Stimulated activated CD4-positive, alpha-beta T cell treated with anti-CD3 and anti-CD28 coated beads, Interleukin-2, amount 100 ng/mL, for 48 hours (primary cell): Measurements from ENCODE around the gene AOPEP.

Source experiments
- DNase-seq, 2 donors: peaks; one replicate each; pipeline ENCODE4 v3.0.0-alpha.2; 2020

Gene AOPEP

DNA sequence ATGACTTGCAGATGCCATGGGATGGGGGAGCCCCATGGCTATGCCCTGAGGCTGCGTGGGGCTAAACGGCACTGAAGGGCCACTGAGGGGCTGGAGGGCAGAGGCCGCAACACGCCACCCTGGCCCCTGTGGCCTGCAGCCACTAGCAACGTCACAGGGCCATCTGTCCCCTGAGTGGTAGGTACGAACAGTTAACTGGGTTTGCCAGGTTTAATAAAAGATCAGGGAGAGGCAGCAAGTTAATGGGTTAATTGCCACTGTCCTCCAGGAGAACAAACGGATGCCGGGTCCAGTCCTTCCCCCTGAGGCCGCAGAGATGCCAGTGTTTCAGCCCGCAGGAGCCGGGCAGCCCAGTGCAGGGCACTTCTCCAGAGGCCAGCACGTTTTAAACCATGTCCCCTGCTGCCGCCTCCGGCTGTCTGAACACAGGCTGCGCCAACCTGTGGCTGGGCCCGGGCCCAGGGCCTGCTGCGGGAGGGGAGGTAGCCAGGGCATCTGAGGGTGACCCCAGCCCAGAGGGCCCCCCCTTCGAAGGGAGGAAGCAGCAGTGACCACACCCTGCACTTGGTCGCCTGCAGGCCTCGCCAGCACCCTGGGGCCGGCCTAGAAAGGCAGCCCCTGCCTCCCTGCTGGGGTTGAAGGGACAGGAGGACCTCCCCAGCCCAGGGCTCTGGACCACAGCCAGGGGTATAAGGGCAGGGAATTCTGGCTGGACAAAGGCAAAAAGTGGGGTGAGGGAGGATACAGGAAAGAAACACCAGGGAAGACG lies 363.7 kb downstream of the AOPEP start:
- DNase-seq, result no peak

DNA sequence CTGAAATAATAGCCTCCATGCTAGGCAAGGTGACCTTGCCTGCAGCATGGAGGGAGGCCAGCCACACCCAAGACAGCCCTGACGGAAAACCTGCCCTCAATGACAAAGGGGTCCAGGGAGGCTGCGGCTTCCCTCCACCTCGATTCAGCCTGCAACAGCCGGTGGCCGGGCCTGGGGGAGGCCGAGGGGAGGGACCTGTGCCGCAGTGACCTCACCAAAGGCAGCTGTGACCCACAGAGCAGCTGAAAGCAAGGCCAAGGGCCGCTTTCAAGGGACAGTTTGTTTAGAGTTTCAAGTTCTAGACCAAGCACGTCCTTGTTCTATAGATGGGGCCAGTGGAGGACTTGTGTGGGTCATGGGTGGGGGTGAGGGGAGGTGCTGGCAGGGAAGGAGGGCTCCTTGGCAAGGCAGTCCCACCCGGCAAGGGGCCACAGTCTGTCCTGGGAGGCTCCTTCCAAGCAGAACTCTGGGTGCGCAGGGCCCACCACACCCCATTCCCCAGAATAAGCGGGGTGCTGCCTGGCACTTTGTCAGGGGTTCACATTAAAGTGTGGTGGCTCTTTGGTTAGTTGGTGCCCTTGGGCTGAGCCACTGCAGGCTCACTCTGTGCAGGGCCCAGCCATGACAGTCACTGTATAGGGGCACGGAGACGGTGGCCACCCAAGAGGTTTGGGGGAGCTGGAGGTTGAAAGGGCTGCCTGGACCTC lies 364.5 kb downstream of the AOPEP start:
- DNase-seq, result no peak

DNA sequence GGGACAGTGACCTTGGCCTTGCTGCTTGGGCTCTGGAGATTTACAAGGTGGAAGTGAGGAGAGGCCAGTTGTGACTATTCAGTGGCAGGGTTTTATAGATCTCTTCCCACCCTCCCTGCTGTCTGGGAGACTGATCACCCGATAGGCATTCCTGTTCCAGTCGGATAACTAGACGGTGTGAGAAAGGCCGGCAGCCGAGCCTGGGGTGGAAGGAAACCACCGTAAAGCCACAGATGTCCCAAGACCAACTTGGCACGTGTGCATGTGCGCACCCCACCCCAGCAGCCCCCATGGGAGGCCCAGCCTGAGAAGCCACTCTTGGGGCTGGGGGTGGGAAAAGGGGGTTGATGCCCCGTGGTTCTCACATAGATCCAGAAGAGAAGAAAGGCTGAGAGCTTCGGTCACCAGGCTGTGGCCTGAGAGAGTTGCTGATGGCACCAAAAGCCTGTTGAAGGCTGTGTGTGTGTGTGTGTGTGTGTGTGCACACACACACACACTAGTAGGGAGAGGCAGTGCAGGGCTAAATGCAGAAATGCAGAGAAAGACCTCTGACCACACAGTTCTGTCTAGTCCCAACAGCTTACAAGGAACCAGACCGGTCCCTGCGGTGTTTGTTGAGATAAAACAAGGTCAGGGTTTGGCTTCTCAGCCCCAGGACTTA lies 365.2 kb downstream of the AOPEP start:
- DNase-seq, result no peak

DNA sequence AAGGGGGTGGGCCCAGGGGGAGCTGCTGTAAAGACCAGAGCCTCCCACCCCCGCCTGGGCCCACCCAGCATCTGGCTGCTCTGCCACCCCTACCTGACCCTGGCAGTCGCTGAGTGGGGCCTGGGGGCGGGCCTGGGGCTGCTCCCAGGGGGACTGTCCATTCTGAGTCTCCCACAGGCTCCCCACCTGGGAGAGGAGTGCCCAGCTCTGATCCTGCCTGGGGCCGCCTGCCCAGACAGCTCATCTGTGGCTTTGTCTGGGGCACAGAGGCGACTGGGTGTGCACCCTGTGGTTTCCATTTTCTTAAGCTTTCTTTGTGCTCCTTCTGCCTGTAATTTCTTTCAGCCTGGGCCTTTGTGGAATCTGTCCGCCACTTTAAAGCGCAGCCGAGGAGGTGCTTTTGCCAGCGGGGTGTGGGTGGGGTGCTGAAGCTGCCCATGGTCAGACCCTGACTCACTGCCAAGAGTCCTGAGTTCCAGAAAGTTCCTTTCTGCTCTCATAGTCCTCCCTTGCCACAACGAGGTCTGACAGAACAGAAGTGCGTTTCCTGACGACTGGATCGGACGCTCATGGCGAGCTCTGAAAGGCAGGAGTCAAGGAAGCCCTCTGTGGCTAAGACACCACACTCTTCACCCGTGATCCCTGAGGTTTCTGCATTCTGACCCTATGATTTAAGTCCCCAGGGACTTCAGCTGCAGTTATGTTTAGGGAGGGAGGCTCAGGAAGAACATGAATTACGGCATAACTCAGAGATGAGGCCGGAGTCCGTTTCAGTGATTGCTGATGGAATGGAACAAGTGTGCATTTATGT lies 366.0 kb downstream of the AOPEP start:
- DNase-seq, result no peak

DNA sequence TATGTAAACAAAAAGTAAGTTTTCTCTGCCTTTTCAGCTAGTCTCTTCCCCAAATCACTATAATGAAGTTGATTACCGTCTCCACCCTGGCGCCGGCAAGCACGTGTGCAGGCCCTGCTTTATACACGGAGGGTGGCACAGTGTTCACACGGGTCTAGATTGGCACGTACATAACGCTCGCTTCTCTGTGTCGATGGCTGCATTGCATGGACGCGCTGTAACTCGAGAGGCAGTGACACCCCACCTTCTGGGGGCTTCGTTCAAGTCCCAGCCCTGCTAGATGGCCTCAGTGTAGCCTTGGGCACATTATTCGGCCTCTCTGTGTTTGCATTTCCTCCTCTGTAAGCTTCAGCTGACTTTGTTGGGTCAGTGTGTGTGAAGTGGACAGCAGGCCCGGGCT lies 367.1 kb downstream of the AOPEP start:
- no peak for DNase-seq

DNA sequence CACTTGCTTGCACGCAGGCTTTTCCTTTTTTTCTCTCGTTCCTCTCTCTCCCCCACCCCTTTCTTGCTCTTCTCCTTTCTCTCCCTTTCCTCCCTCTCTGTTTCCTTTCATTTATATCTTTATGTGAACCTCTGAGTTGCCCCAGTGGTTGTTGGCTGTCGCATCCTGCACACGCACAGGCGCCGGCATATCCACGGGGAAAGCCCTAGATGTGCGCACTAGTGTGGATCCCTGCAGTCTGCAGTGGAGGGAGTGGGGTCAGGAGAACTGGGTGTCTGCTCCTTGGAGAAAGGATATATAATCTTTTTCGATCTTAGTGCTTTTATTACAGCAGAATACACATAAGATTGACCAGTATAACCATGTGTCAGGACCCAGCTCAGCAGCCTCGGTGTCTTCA lies 367.5 kb downstream of the AOPEP start:
- no peak for DNase-seq

DNA sequence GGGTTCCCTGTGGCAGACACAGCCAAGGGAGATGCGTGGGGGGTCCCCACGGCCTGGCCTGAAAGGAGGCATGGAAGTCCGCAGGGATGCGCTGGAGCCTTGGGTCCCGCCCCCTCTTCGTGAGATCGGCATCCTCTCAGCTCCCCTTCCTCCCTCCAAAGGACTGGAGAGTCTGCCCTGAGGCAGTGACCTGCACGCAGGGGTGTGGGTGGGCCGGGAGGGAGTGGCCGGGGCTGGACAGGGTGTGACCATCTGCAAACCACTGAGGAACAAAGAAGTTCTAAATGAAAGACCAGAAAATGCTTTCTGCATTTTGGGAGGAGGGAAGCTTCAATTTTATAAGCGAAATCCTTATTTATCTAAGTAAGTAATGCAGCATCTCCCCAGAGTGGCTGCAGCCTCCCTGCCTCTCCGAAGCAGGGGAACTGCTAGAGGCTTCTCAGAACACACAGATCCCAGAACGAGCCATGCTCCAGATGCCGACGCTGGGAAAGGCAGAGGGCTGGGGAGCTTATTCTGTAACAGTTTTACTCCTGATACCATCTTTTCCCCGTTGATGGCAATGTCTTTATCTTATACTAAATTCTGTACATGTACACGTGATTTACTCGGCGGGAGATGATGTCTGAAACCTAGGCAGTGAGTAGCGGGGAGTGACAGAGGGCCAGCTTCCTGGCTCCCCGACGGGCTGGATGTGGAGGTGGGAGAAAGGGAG lies 369.3 kb downstream of the AOPEP start:
- DNase-seq, result no peak

DNA sequence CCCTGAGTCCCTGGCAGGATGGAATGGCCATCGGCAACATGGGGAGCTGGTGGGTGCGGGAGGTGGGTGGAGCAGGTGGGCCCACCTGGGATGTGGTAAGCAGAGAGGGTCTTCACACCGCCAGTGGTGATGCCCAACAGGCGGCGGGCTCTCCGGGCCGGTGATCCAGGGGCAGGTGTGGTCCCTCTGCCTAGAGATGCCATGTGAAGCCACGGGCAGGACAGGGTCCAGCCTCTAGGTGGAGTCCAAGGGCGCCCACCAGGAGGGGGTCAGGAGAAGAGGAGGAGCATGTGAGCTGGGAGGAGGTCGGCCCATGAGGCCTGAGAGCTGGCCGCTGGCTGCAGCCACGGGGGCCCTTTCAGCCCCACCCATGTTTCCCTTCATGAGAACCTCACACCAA lies 369.9 kb downstream of the AOPEP start:
- no peak for DNase-seq

DNA sequence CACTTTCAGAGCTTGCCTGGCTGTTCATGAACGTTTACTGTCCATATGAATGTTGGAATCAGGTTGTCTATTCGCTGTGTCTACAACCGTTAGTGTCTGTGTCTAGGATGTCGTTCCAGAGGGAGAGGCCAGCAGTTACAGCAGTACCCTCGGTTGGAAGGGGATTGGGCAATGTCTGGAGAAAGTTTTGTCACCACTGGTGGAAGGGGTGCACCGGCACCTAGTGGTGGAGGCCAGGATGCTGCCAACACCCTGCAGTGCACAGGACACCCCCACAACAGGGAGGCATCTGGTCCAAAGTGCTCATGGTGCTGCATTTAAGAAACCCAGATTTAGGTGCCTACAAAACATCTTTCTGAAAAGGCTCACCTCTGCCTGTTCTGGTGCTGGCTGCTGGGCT lies 370.3 kb downstream of the AOPEP start:
- DNase-seq, result no peak

DNA sequence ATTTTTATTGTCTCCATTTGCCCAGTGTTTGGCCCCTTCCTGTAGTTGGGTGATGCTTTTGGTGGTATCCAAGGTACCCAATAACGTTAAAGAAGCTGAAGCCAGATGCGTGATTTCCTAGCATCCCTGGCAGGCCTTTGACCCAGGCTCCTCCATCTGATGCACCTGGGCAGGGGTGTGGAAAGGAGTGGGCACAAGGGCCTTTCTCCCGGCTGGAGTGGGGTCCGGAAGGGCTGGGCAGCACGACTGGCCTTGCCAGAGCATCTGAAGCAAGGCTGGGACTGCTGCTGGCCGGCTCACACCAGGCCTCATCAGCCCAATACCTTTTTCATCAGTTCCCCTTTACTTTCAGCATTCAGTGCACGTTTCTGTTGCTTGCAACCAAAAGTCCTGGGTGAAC lies 370.8 kb downstream of the AOPEP start:
- no peak for DNase-seq

DNA sequence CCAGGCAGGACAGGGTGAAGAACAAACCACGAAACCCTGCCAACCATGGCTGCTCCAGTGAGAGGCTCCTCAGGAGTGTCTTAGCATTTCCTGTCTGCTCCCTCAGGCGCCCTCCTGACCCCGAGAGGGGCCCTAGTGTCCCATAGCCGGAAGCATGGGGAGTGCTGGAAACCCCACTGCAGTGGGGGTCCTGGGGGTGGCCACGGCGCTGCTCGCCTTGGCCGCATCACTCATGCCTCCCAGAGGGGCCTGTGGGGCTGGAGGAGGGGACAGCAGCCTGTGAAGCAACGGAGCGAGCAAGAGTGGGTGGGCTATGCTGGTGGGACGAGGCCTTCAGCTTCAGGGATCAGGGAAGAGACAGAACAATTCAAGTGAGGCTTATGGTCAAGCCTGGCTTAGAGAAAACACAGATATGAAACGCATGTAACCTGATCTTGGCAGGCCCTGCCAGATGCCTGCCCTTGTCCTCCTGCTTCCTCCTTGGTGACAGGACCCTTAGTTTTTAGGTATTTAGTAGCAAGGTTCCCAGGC lies 372.0 kb downstream of the AOPEP start:
- DNase-seq, result no peak

DNA sequence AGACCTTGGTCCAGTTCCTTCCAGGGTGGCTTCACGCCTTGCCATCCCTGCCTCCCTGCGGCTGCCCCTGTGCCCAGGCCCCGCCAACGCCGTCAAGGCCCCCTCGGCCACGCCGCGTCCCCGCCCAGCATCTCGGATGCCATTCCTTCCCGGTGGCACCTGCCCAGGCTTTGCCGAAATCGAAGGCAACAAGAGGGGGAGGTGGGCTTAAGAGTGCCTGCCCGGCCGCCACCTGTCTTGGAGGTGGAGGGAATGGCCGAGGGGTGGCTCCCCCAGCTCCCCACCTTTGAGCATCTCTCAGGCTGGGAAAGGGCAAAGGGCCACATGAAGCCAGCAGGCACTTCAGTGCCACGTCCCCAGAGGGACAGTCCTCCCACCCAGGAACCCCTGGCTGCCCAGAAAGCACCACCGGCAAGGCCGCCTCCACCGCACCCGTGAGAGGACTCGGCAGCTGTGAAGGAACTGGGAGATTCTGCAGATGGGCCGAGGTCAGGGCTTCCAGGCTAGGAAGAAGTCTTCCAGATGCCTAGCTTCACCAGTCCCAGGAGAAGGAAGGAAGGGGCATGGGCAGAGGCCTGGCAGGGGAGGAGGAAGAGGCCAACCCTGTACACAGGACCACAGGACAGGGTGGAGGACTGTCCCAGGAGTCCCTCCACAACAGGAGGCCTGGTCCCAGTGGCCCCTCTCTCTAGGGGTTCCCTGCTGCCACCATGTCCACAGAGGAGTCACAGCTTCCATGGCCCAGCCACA lies 373.0 kb downstream of the AOPEP start:
- DNase-seq, result no peak

DNA sequence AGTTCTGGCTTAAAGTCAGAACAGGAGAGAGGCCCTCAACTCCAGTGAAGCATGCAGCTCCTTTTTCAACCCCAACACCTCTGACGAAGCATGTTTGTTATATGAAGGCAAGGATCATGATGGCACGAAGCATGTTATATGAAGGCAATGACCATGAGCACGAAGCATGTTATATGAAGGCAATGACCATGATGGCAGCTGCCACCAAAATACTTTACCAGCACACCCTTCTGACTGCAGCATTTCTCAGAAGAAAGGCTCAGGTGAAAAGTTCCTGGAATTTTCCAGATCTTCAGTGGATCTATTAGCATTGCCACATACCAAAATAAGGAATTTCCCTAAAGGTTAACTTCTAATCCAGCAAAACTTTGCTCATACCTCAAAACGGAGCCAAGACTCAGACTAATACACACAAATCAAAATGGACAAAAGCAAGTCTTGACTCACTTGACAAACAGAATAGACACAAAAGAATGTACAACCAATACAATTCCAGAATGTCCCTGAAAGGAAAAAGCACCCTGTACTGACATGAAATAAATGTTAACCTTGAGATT lies 373.6 kb downstream of the AOPEP start:
- no peak for DNase-seq

DNA sequence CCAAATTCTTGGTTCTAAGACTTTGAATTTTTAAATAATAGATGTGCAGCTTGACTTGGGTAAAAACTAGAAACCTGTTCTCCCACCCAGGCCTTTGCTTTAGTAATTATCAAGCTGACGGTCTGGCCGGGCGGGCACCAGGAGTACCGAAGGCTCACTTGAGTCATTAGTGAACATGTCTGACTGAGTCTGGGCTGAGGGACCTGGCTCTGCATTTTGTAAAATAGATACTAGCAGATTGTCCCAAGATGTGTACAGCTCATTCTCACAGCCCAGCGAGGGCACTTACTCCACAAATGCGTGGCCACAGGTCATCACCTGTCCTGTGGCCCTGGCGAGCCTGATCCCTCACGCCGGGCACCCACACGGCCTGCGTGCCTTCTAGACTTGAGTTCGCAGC lies 374.8 kb downstream of the AOPEP start:
- DNase-seq, result no peak

DNA sequence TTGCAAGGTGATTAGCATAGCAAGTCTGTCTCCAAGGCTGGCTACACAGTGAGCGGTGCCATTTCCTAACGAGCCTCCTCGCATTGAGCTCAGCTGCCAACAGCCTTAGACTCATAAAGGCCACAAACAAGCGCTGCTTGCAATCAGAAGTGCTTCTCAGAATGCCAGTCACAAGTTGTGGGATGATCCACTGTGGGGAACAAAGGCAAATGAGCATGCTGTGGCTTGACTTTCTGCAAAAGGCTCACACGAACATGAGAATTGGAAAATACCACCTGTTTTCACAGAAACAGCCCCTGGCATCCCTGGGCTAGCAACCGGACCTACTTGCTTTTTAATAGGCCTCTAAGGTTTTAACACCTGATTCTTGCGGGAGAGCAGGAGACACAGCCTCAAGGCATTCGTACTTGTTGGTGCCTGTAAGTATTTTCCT lies 375.5 kb downstream of the AOPEP start:
- no peak for DNase-seq

DNA sequence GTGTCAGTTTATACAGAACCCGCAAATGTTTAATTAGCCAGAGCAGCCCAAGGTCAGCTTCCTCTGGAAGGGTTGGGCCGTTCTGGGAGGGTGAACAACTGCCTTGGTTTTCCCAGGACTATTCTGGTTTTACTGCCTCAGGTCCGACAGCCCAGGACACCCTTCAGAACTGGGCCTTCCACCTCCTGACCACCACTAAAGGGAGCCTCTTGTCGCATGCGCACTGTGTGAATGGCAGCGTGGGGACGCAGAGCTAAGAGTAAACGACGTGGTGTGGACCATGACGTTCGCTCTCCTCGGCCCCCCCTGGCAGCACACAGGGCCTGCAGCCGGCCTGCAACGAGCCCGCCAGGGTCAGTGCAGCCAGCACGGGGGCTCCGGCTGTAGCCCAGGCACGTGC lies 376.1 kb downstream of the AOPEP start:
- no peak for DNase-seq

DNA sequence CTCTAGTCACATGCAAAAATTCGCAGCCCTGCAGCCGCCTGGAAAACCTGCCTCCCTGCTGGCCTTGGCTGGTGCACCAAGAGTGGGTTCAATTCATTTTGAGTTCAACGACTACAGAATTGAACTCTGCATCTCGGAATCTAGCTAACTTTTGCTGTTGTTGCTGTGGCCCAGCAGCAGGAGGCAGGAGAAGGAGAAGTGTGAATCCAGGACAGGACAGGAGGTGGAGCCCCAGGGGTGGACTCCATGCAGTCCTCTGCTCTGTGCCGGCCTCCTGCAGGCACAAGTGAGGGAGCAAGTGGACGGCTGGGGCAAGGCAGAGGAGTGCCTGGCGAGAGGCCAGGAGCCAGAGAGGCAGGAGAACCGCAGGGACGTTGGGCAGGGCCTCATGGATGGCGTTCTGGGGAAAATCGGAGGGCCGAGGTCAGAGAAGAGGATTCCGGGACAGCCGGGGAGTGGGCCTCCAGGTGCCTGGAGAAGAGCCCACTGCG lies 376.8 kb downstream of the AOPEP start:
- DNase-seq, result no peak

DNA sequence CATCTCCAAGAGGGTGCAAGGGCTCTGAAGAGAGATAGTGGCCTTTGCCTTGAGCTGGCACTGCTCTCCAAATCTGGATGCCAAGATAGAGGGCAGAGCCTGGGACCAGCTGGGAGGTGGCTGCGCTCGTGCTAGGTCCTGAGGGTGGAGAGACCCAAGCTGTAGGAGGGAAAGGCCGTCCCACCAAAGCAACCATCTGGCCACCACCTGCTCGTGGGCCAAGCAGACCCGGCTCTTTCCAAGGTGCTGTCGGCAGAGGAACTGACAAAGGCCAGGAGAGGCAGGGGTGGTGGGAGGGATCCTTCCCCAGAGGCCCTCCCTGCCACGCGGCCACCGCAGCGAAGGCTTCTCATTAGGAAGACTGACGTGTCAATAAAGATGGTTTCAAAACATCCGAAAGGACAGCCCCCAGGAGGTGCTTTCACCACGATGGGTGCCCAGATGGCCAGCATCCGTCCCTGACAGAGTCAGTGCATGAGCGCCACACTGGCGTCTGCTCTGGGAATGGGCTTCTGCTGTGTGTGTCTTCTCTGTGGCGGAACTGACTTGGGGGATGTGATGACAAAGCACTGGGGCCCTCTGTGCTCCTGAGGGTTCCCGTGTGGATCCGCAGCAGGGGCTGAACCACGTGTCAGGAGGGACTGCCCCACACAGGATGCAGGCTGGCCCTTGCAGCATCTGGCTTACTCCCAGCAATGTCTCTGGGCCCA lies 377.5 kb downstream of the AOPEP start:
- no peak for DNase-seq

DNA sequence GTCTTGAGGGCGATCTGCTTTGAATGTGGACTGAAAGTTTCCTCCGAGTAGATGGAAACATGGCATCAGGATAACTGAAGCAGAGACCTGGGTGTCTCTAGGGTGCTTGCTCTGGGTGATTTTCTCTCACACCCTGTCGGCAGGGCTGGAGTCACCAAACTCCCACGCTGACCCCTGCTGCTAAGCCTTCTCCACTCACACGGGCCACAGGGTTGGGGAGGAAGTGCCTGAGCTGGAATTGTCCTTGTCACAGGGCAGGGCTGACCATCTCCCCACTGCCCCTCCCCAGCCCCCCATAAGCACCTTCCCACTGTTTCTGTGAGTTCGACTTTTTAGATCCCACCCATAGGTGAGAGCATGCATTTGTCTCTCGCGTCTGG lies 378.1 kb downstream of the AOPEP start:
- DNase-seq, result no peak

DNA sequence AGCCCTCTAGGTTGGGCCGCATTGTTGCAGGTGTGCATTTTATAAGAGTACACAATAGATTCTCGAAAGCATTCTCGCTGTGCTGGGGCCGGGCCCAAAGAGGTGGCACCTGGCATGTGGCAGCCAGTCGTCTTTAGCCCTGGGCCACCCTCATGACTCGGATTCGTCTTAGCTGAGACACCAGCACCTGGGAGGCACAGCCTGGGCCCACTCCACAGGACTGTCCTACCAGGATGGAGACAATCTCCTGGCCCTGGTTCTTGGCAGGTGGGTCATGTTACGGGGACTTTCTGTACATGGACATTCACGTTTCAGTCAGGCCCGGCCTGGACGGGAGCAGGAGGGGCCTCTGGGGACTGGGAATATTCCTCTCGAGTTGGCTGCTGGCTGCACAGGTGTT lies 378.5 kb downstream of the AOPEP start:
- no peak for DNase-seq
